B cell (primary cell): ENCODE data around the gene ALG3. TPM values are rescaled to one million over a fixed set of nuclear protein-coding genes. Genes with fewer than 3 reads are reported as not detected.

Experiments
- ATAC-seq: fragments of 200-7000 bp; cut with Tn5 transposase; one replicate; pipeline ENCODE4 v1.10.0; 2021; ENCODE audit warnings: low read depth, mild to moderate bottlenecking, moderate number of reproducible peaks, moderate library complexity
- CTCF ChIA-PET: fragments of 350-600 bp; sonication (Branson Sonifier 250); formaldehyde crosslinking; loops from one replicate; lab custom pipeline; 2021; ENCODE audit warnings: antibody characterized with exemption, inconsistent platforms; lab: Charles Lee
- POLR2A ChIA-PET: fragments of 350-600 bp; sonication (Branson Sonifier 250); formaldehyde crosslinking; loops from one replicate; lab custom pipeline; 2021; ENCODE audit warnings: antibody characterized with exemption; lab: Charles Lee
- DNase-seq: peaks from one replicate; pipeline ENCODE4 v3.0.0; 2013
- H2AFZ ChIP-seq: 2 replicates; pipeline ENCODE4 v1.6.1; 2012; ENCODE audit warnings: mild to moderate bottlenecking, low read depth, low read length; ENCODE audit not compliant: insufficient read depth, poor library complexity, severe bottlenecking
- H3K27ac ChIP-seq, 2 donors: 1 replicate in 1 of 2; 2 replicates in 1 of 2; pipeline ENCODE4 v1.5.1; 2012 to 2013; ENCODE audit warnings: low read length in 2 of 2, mild to moderate bottlenecking in 2 of 2, moderate library complexity in 1 of 2
- H3K27me3 ChIP-seq, 4 experiments: fragments of 200-600 bp in 1 of 4; sonication (generic) in 1 of 4; replicated peaks in 1 of 4; 1 replicate in 2 of 4; 2 replicates in 2 of 4; pipeline versions ENCODE4 v1.6.1 to v1.7.0; 2013 to 2016; ENCODE audit warnings: low read length in 3 of 4, mild to moderate bottlenecking in 2 of 4, mixed read lengths in 1 of 4, moderate library complexity in 1 of 4; ENCODE audit not compliant: insufficient read depth in 4 of 4, control insufficient read depth in 3 of 4; ENCODE audit errors: control extremely low read depth in 1 of 4
- H3K36me3 ChIP-seq, 2 experiments: replicated peaks in 1 of 2; 1 replicate in 1 of 2; 2 replicates in 1 of 2; pipeline versions ENCODE4 v1.6.1 to v1.7.1; 2013; ENCODE audit warnings: low read length in 1 of 2; ENCODE audit not compliant: insufficient read depth in 2 of 2, control insufficient read depth in 1 of 2; ENCODE audit errors: control extremely low read depth in 1 of 2, extremely low read depth in 1 of 2
- H3K4me1 ChIP-seq, 2 donors: fragments of 200-600 bp in 1 of 2; sonication (generic) in 1 of 2; 1 replicate in 1 of 2; 2 replicates in 1 of 2; pipeline versions ENCODE4 v1.5.1 to v1.6.1; 2013 to 2017; ENCODE audit warnings: low read length in 2 of 2; ENCODE audit not compliant: control insufficient read depth in 2 of 2, insufficient read depth in 2 of 2
- H3K4me2 ChIP-seq: replicated peaks from 2 replicates; pipeline ENCODE3; 2012; ENCODE audit warnings: mild to moderate bottlenecking, low read depth, low read length; ENCODE audit not compliant: poor library complexity, severe bottlenecking
- H3K4me3 ChIP-seq, 5 experiments: fragments of 200-600 bp in 1 of 5; sonication (generic) in 1 of 5; 1 replicate in 3 of 5; 2 replicates in 2 of 5; pipeline versions ENCODE4 v1.5.1 to v1.7.0; 2011 to 2016; ENCODE audit warnings: low read length in 4 of 5, mild to moderate bottlenecking in 4 of 5, low read depth in 2 of 5, control low read depth in 1 of 5, moderate library complexity in 1 of 5; ENCODE audit not compliant: insufficient read depth in 1 of 5; ENCODE audit errors: control extremely low read depth in 1 of 5, extremely low read depth in 1 of 5
- H3K79me2 ChIP-seq: fragments of 200-600 bp; sonication (generic); one replicate; pipeline ENCODE4 v1.6.0; 2016; ENCODE audit warnings: low read length; ENCODE audit not compliant: control insufficient read depth, insufficient read depth
- H3K9ac ChIP-seq: fragments of 200-600 bp; sonication (generic); 2 replicates; pipeline ENCODE4 v1.6.1; 2017; ENCODE audit warnings: mild to moderate bottlenecking, low read length, moderate library complexity
- H3K9me3 ChIP-seq, 3 donors: one replicate each; pipeline versions ENCODE4 v1.6.1 to v1.7.1; 2013; ENCODE audit warnings: low read length in 2 of 3; ENCODE audit not compliant: control insufficient read depth in 2 of 3, insufficient read depth in 1 of 3; ENCODE audit errors: control extremely low read depth in 1 of 3
- H4K20me1 ChIP-seq: 2 replicates; pipeline ENCODE4 v1.6.0; 2012; ENCODE audit warnings: mild to moderate bottlenecking, low read length; ENCODE audit not compliant: insufficient read depth, control insufficient read depth, poor library complexity, severe bottlenecking
- H3K27ac Mint-ChIP-seq: one replicate; pipeline ENCODE4 v1.8.0; 2021; ENCODE audit warnings: mixed read lengths
- H3K27me3 Mint-ChIP-seq: one replicate; pipeline ENCODE4 v1.8.0; 2021; ENCODE audit warnings: mixed read lengths
- H3K4me1 Mint-ChIP-seq: one replicate; pipeline ENCODE4 v1.8.0; 2021; ENCODE audit warnings: mixed read lengths
- H3K4me3 Mint-ChIP-seq: one replicate; pipeline ENCODE4 v1.8.0; 2021; ENCODE audit warnings: mixed read lengths
- H3K9me3 Mint-ChIP-seq: one replicate; pipeline ENCODE4 v1.8.0; 2022; ENCODE audit warnings: mixed read lengths; ENCODE audit not compliant: insufficient read depth
- EZH2 ChIP-seq: IDR thresholded peaks from 2 replicates; pipeline ENCODE4 v1.6.1; 2012; ENCODE audit warnings: borderline replicate concordance, low read depth, mild to moderate bottlenecking, moderate library complexity, low read length; ENCODE audit not compliant: insufficient read depth, poor library complexity, severe bottlenecking
- WGBS: methylation state at CpG from one replicate; pipeline ENCODE4 v1.1.5; 2013; ENCODE audit warnings: missing lambda C conversion rate; ENCODE audit not compliant: insufficient coverage; 5-methylcytosine and 5-hydroxymethylcytosine counted together
- intact Hi-C: fragments of 100-400 bp; cut with micrococcal nuclease; formaldehyde crosslinking; loops from one replicate; pipeline ENCODE4 v1.10.0; 2022
- polyA plus RNA-seq: library from polyadenylated mRNA; depleted of rRNA; stranded (reverse); fragments of >200 nt; gene quantifications from 2 replicates; pipeline ENCODE4 v1.2.3, GENCODE V29; 2012
- total RNA-seq, 2 donors: library from RNA; stranded (reverse); fragments of 120-200 nt in 1 of 2; gene quantifications; 1 replicate in 1 of 2; 2 replicates in 1 of 2; pipeline versions ENCODE4 v1.2.3 to v1.2.4, GENCODE V29; 2013 to 2022
- TF ChIP-seq, protein P1 (sequence below): fragments of 200-600 bp; IDR thresholded peaks from one replicate; pipeline ENCODE4 v1.8.0; 2022; ENCODE audit warnings: antibody characterized with exemption, mild to moderate bottlenecking

Gene ALG3
- total and polyA plus RNA-seq, 2 donors (not counting 1 experiment from before 2014, with no cell fraction given): 36.1 to 38.6 TPM

GRCh38 chr3:184233127-184233843 is 15.5 kb downstream of the ALG3 start:
- H3K9ac ChIP-seq: no peak overlapping the region
- peaks cover 0 to 3% (median 0%) of the 10 kb centered on the region in 3 donors for H3K9me3 ChIP-seq
- WGBS: 94% methylated on average over 22 of the region's 23 CpGs
- H3K4me1 Mint-ChIP-seq: peaks cover 19% of the 10 kb centered on the region
- peaks cover 30% of the 10 kb centered on the region for H3K27me3 Mint-ChIP-seq
- H3K27ac Mint-ChIP-seq: no peak overlapping the region
- H3K36me3 ChIP-seq: no peaks in the 10 kb centered on the region
- no peak overlapping the region for H3K4me3 ChIP-seq
- ChIA-PET CTCF (interaction anchor here (1.1 kb wide), 1 partner anchor 16 kb away, joined by 3 read pairs; the partner anchor contains the start of gene EEF1AKMT4), POLR2A (no interaction called here)
- intact Hi-C loops: no loop called here
- peaks cover 0 to 56% (median 30%) of the 10 kb centered on the region in 4 experiments for H3K27me3 ChIP-seq
- no peak overlapping the region for H2AFZ ChIP-seq
- no peaks in the 10 kb centered on the region for H3K79me2 ChIP-seq
- H3K4me1 ChIP-seq: peaks cover 15 to 25% of the 10 kb centered on the region in 2 donors
- no peak overlapping the region for H3K4me2 ChIP-seq
- no peaks in the 10 kb centered on the region for H4K20me1 ChIP-seq
- no peak for TF ChIP-seq EZH2
- TF ChIP-seq, protein P1, sequence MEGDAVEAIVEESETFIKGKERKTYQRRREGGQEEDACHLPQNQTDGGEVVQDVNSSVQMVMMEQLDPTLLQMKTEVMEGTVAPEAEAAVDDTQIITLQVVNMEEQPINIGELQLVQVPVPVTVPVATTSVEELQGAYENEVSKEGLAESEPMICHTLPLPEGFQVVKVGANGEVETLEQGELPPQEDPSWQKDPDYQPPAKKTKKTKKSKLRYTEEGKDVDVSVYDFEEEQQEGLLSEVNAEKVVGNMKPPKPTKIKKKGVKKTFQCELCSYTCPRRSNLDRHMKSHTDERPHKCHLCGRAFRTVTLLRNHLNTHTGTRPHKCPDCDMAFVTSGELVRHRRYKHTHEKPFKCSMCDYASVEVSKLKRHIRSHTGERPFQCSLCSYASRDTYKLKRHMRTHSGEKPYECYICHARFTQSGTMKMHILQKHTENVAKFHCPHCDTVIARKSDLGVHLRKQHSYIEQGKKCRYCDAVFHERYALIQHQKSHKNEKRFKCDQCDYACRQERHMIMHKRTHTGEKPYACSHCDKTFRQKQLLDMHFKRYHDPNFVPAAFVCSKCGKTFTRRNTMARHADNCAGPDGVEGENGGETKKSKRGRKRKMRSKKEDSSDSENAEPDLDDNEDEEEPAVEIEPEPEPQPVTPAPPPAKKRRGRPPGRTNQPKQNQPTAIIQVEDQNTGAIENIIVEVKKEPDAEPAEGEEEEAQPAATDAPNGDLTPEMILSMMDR: no peak
- H3K9me3 Mint-ChIP-seq: no peaks in the 10 kb centered on the region
- H3K27ac ChIP-seq: no peak overlapping the region
- ATAC-seq (no peak), DNase-seq (no peak)
- no peak overlapping the region for H3K4me3 Mint-ChIP-seq

GRCh38 chr3:184231671-184232070 is 17.1 kb downstream of the ALG3 start:
- Mint-ChIP-seq H3K27me3 (peaks cover 39% of the 10 kb centered on the region), H3K27ac (no peak overlapping the region), H3K9me3 (no peaks in the 10 kb centered on the region), H3K4me1 (peaks cover 20% of the 10 kb centered on the region), H3K4me3 (peak overlapping the region; percentile 83)
- Histone ChIP-seq H3K9me3 (peaks cover 0 to 3% (median 0%) of the 10 kb centered on the region in 3 donors), H3K4me1 (peaks cover 15 to 25% of the 10 kb centered on the region in 2 donors), H3K4me2 (no peak overlapping the region), H2AFZ (no peak overlapping the region), H3K79me2 (no peaks in the 10 kb centered on the region), H3K4me3 (no peak overlapping the region), H3K27me3 (peaks cover 0 to 70% (median 35%) of the 10 kb centered on the region in 4 experiments), H3K27ac (no peak overlapping the region), H4K20me1 (no peaks in the 10 kb centered on the region), H3K9ac (no peak overlapping the region), H3K36me3 (no peaks in the 10 kb centered on the region)
- POLR2A ChIA-PET: no interaction called here
- intact Hi-C loops: no loop called here
- CTCF ChIA-PET: interaction anchor here (0.7 kb wide), 1 partner anchor 9 kb away, joined by 4 read pairs; no protein-coding TSS in a partner anchor
- no peak for DNase-seq
- no peak for ATAC-seq
- TF ChIP-seq, protein P1: no peak
- TF ChIP-seq EZH2: no peak
- WGBS: 58% methylated on average over 3 of the region's 3 CpGs
